ENCODE results near the gene USP12. TPM values are rescaled to one million over a fixed set of nuclear protein-coding genes. Genes with fewer than 3 reads are reported as not detected.

The USP12 gene
- total and polyA plus RNA-seq, 10 donors, result 13.3 to 37.3 (median 28.3) TPM

GRCh38 chr13:27203186-27203585 lies 31.6 kb upstream of the USP12 start:
- H3K27me3 ChIP-seq (replicated peaks in 1 of 7), result no peaks in the 10 kb centered on the region
- no peak for DNase-seq
- no peaks in the 10 kb centered on the region for H3K9me3 ChIP-seq
- H3K4me3 ChIP-seq, result no peak overlapping the region
- WGBS, 5 donors, result 72 to 93% (median 88%) methylated on average over 4 of the region's 4 CpGs
- intact Hi-C loops (cut with DNase I; ENCODE audit: low total_unique reads), result no loop called here
- TF ChIP-seq POLR2A (IDR thresholded peaks at IDR 0.05), result no peak
- TF ChIP-seq POLR2AphosphoS5 (IDR thresholded peaks at IDR 0.05), result no peak
- no peak for TF ChIP-seq CTCF (IDR thresholded peaks at IDR 0.05 in 8 of 11, conservative IDR thresholded peaks at IDR 0.05 in 3 of 11)
- no peaks in the 10 kb centered on the region for H3K4me1 ChIP-seq
- no peak overlapping the region for H3K27ac ChIP-seq
- no peaks in the 10 kb centered on the region for H3K36me3 ChIP-seq

GRCh38 chr13:27201661-27202060 lies 30.1 kb upstream of the USP12 start:
- WGBS, 5 donors, result 80 to 100% (median 91%) methylated on average over 1 of the region's 1 CpG
- no peaks in the 10 kb centered on the region for H3K36me3 ChIP-seq
- H3K4me3 ChIP-seq, result no peak overlapping the region
- TF ChIP-seq CTCF (IDR thresholded peaks at IDR 0.05 in 8 of 11, conservative IDR thresholded peaks at IDR 0.05 in 3 of 11) (no peak), POLR2A (IDR thresholded peaks at IDR 0.05) (no peak), POLR2AphosphoS5 (IDR thresholded peaks at IDR 0.05) (no peak)
- H3K4me1 ChIP-seq, result no peaks in the 10 kb centered on the region
- intact Hi-C loops (cut with DNase I; ENCODE audit: low total_unique reads), result no loop called here
- peaks cover 0 to 6% (median 0%) of the 10 kb centered on the region in 8 donors for H3K9me3 ChIP-seq
- peaks cover 0 to 5% (median 0%) of the 10 kb centered on the region in 7 donors for H3K27me3 ChIP-seq (replicated peaks in 1 of 7)
- no peak overlapping the region for H3K27ac ChIP-seq
- no peak for DNase-seq

- Histone ChIP-seq H3K4me3 (no peak overlapping the region), H3K4me1 (no peaks in the 10 kb centered on the region), H3K9me3 (peaks cover 0 to 6% (median 0%) of the 10 kb centered on the region in 8 donors), H3K36me3 (no peaks in the 10 kb centered on the region), H3K27ac (no peak overlapping the region), H3K27me3 (replicated peaks in 1 of 7) (peaks cover 0 to 14% (median 0%) of the 10 kb centered on the region in 7 donors)
- intact Hi-C loops (cut with DNase I; ENCODE audit: low total_unique reads), result no loop called here
- DNase-seq, result no peak
- WGBS, 5 donors, result 56 to 88% (median 77%) methylated on average over 1 of the region's 1 CpG
- TF ChIP-seq POLR2AphosphoS5 (IDR thresholded peaks at IDR 0.05), result no peak
These were observed 28.9 kb upstream of the USP12 start for GRCh38 chr13:27200413-27201070.

GRCh38 chr13:27199696-27200095 lies 28.1 kb upstream of the USP12 start:
- no peak for TF ChIP-seq POLR2A (IDR thresholded peaks at IDR 0.05)
- TF ChIP-seq CTCF (IDR thresholded peaks at IDR 0.05 in 8 of 11, conservative IDR thresholded peaks at IDR 0.05 in 3 of 11), result no peak
- TF ChIP-seq POLR2AphosphoS5 (IDR thresholded peaks at IDR 0.05), result no peak
- intact Hi-C loops (cut with DNase I; ENCODE audit: low total_unique reads), result no loop called here
- Histone ChIP-seq H3K4me1 (no peaks in the 10 kb centered on the region), H3K27me3 (replicated peaks in 1 of 7) (peaks cover 0 to 21% (median 0%) of the 10 kb centered on the region in 7 donors), H3K4me3 (no peak overlapping the region), H3K27ac (no peak overlapping the region), H3K36me3 (no peaks in the 10 kb centered on the region), H3K9me3 (peaks cover 0 to 6% (median 0%) of the 10 kb centered on the region in 8 donors)
- no peak for DNase-seq
- WGBS, 5 donors, result 50 to 69% (median 61%) methylated on average over 2 of the region's 2 CpGs
